Testis (tissue), 2 donors: Measurements from ENCODE around the gene ARV1.
"Not testable (repeated sequence)": the region's sequence is repeated elsewhere in the genome, so short reads cannot be mapped to it uniquely, and the experiment has no call there.

ENCODE experiments used
- CTCF ChIP-seq, 3 experiments: fragments of 450-650 bp in 2 of 3; fragments of 200-600 bp in 1 of 3; sonication (generic) in 1 of 3; IDR thresholded peaks; one replicate each; pipeline ENCODE4 v1.5.1; 2016 to 2019; ENCODE audit warnings: antibody characterized with exemption in 3 of 3, mild to moderate bottlenecking in 2 of 3, moderate library complexity in 1 of 3
- POLR2A ChIP-seq: fragments of 450-650 bp; IDR thresholded peaks from one replicate; pipeline ENCODE4 v1.6.1; 2017; ENCODE audit warnings: antibody characterized with exemption, mild to moderate bottlenecking, moderate library complexity

GRCh38 chr1:231007535-231007934, 28.6 kb downstream of the ARV1 start:
- TF ChIP-seq CTCF (IDR thresholded peaks at IDR 0.05); POLR2A: not testable (repeated sequence)
